T-helper 2 cell (primary cell): ENCODE measurements around the gene FOXK2.
A peak's percentile ranks its signal among the peaks of the same experiment; 100 is the strongest.

ENCODE experiments used
- DNase-seq, 5 experiments: peaks; one replicate each; pipeline versions ENCODE4 v3.0.0 to v3.0.0-alpha.2; 2012 to 2022

FOXK2 gene

GRCh38 chr17:82611140-82612058 is 91.9 kb downstream of the FOXK2 start:
- no peak for DNase-seq

- no peak for DNase-seq
Observed at GRCh38 chr17:82613283-82614094, 94.0 kb downstream of the FOXK2 start.

GRCh38 chr17:82614095-82614631 is 94.6 kb downstream of the FOXK2 start:
- DNase-seq, result no peak

- no peak for DNase-seq
Observed at GRCh38 chr17:82615084-82616020, 95.8 kb downstream of the FOXK2 start.

GRCh38 chr17:82616021-82616711 is 96.6 kb downstream of the FOXK2 start:
- no peak for DNase-seq

- no peak for DNase-seq
Observed at GRCh38 chr17:82619211-82619610, 99.7 kb downstream of the FOXK2 start.

- no peak for DNase-seq
Observed at GRCh38 chr17:82619641-82620040, 100.1 kb downstream of the FOXK2 start.

- DNase-seq, result no peak
Observed at GRCh38 chr17:82623707-82624106, 104.2 kb downstream of the FOXK2 start.

- DNase-seq, result no peak
Observed at GRCh38 chr17:82627405-82627804, 107.9 kb downstream of the FOXK2 start.

- DNase-seq, result no peak
Observed at GRCh38 chr17:82629748-82630147, 110.2 kb downstream of the FOXK2 start.

GRCh38 chr17:82630212-82630611 is 110.7 kb downstream of the FOXK2 start:
- DNase-seq, result no peak

GRCh38 chr17:82631544-82631943 is 112.0 kb downstream of the FOXK2 start:
- DNase-seq, result no peak

- no peak for DNase-seq
Observed at GRCh38 chr17:82632451-82632850, 112.9 kb downstream of the FOXK2 start.

GRCh38 chr17:82633343-82633742 is 113.8 kb downstream of the FOXK2 start:
- DNase-seq, result peak in 1 of 5 experiments; percentile 26

- no peak for DNase-seq
Observed at GRCh38 chr17:82636626-82637598, 117.4 kb downstream of the FOXK2 start.

- DNase-seq, result no peak
Observed at GRCh38 chr17:82638183-82638773, 118.7 kb downstream of the FOXK2 start.

GRCh38 chr17:82639628-82640027 is 120.1 kb downstream of the FOXK2 start:
- DNase-seq, result no peak

GRCh38 chr17:82640036-82640435 is 120.5 kb downstream of the FOXK2 start:
- no peak for DNase-seq

- no peak for DNase-seq
Observed at GRCh38 chr17:82642022-82642421, 122.5 kb downstream of the FOXK2 start.

GRCh38 chr17:82644148-82644547 is 124.6 kb downstream of the FOXK2 start:
- no peak for DNase-seq
